NCI-H524 treated with DMSO at 0.1 percent for 48 hours (cell line): ENCODE data around the gene ANHX.
"Not testable (repeated sequence)": the region's sequence is repeated elsewhere in the genome, so short reads cannot be mapped to it uniquely, and the experiment has no call there.

ENCODE experiments used
- DNase-seq: peaks from one replicate; lab custom pipeline; 2025; lab: John Stamatoyannopoulos, UW

The ANHX gene

GRCh38 chr12:133235401-133236112, at the start of gene ANHX:
TSS of gene ANHX (minus strand) at chr12:133235877. CDS start at chr12:133234356, 1,521 bp downstream.
- no peak for DNase-seq

GRCh38 chr12:133264668-133265067, 29.0 kb upstream of the ANHX start:
- not testable (repeated sequence) for DNase-seq

GRCh38 chr12:133264173-133264572, 28.5 kb upstream of the ANHX start:
- DNase-seq, result no peak

DNA sequence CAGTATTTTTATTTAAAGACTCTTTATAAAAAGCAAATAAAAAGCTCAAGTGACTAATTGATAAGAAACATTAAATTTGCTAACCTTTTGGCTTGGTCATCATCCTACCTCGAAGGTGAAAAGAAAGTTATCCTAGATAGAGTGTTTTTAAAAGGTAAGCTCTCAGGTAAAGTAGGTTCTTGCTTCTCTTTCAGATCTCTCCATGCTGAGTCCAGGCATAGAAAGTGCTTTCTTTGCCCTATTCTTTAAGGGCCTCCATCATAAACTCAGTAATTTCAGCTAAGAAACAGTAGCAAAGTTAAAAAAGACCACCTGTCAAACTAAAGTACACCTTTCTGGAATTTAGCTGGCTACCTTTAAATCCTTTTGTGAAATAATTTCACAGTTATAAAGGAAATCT, 20.6 kb upstream of the ANHX start:
- DNase-seq, result no peak

- not testable (repeated sequence) for DNase-seq
These were observed 20.2 kb upstream of the ANHX start for GRCh38 chr12:133255833-133256232.

DNA sequence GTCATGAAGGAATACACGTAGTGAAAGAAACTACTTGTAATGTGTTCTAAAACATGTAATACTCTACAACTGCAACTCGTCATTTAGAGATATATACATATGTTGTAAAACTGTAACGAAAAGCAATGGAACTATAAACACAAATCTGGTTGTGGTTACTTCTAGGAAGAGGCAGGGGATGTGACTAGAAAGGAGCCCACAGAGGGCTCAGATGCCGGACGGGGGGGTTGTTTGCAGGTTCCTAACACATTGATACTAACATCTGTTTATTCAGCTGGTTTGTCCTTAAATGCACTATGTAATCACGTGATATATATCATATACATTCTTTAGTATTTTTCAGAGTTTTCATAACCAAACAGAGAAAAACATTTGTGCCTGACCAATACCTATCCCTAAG, 16.1 kb upstream of the ANHX start:
- DNase-seq, result no peak

DNA sequence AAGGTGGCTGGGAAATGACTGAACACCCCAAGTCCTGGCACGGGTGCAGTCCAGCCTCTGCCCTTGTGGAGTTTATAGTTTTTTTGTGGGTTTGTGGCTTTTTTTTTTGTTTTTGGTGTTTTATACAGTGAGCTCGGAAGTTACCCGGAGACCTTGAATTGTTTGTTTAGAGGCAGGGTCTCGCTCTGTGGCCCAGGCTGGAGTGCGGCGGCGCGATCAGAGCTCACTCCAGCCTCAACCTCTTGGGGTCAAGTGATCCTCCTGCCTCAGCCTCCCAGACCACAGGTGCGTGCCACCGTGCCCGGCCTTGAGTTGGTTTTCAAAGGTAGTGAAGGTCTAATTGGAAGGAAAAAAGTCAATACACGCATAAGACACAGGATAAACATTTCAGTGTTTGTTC, 879 bp upstream of the ANHX start:
- no peak for DNase-seq

DNA sequence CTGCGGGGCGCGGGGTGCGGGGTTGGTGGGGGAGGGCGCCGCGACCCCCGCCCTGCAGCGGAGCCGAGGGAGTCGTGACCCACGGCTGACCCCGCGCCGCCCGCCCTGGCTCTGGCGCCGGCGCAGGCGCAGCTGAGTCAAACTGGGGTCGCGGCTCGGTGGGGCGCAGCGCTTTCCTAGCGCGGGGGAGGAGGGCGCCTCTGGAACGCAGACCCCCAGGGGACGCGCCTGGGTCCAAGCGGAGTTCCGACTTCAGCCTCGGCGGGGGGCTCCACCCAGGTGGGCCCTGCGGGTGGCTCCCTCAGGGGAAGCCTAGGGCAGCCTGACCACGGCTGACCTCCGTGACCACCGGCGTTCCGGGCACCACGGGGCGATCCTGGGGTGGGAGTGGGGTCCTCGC, 467 bp upstream of the ANHX start:
- DNase-seq, result no peak

- DNase-seq, result no peak
These were observed 706 bp downstream of the ANHX start for GRCh38 chr12:133234971-133235370.

DNA sequence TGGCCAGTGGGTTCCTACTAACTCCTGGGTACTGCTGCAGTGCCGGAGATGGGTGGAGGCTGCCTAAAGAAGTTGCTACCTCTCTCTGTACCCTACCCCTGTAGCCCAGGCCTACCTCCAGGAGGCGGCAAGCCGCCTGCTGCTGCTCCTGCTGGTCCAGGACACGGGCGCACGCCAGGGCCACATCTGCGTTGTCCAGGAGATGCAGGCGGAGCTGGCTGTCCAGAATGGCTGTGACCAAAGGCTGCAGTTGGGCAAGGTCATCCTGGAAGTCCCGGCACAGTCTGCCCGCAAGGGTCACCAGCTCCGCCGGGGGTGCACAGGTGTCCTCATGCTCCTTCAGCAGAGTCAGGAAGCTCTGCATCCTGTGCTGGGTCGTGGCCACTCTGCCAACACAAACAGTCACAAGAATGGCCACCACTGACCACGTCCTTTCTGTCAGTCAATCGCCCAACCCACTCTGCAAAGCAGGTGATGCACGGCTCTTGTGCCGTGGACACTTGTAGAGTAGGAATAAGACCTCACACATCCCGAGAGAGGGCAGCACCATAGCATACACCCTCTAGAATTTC, 1.6 kb downstream of the ANHX start:
- DNase-seq, result no peak

GRCh38 chr12:133233006-133233405, 2.7 kb downstream of the ANHX start:
- no peak for DNase-seq

GRCh38 chr12:133231001-133231400, 4.7 kb downstream of the ANHX start:
- DNase-seq, result no peak

DNA sequence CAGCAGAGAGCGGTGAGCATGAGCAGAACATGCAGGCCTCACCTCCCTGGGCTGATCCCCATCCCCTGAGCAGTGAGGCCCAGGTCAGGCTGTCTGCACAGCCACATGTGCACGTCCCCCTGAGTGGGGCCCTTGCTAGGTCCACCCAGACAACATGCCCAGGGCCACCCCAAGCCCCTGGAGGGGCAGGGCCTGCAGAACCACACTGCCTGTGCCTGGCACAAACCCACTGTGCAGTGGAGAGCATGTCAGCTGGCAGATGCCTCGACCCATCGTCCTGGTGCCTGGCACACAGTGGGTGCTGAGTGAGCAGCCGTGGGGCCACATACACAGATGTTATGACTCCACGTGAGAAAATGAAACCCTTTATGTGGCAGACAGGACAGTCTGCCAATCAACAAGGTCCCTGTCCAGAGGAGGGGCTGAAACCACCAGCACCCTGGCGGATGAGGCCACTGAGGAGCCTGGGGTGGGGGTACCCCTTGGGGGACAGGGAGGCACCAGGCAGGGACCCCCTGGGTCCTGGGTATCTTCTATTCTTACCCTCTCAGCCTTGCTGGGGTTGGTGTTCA, 8.3 kb downstream of the ANHX start:
- no peak for DNase-seq

DNA sequence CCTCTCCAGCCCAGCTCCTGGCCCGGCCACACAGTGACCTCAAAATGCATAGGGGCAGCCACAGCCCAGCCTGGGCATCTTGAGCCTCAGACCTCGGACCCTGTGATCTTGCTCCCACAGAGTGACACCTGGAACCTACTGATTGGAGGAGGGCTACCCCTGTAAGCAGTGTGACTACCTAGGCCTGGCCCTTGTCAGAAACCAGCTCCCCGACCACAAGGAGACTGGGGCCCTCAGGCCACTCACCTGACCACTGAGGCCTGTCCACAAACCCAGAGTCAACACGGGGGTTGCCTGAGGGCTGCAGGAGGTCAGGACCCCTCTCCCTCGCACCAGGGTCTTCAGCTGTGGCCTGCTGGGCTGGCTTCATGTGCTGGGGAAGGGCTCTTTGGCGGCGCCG, 9.0 kb downstream of the ANHX start:
- DNase-seq, result no peak

GRCh38 chr12:133225527-133225926, 10.2 kb downstream of the ANHX start:
- no peak for DNase-seq

- no peak for DNase-seq
These were observed 13.5 kb downstream of the ANHX start for GRCh38 chr12:133222211-133222610.

- no peak for DNase-seq
These were observed 14.4 kb downstream of the ANHX start for GRCh38 chr12:133221241-133221640.

DNA sequence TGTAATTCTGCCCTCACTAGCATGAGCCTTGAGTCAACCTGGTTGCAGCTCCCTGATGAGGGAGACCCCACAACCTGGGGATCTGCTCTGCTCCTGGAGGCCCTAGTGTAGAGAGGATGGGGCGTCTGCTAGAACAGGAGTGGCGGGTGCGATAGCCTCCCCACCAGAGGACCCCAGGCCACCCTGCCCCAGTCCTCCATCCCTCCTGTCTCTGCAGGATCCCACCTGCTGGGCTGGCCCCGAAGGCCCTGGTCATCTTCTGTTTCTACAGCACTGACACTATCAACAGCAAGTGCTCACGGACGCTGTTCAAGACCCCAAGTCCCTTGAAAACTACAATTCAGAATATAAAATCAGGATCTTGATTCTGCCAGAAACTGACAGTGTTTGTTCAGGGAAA, 15.2 kb downstream of the ANHX start:
- DNase-seq, result no peak

- DNase-seq, result no peak
These were observed 18.5 kb downstream of the ANHX start for GRCh38 chr12:133217219-133217618.

DNA sequence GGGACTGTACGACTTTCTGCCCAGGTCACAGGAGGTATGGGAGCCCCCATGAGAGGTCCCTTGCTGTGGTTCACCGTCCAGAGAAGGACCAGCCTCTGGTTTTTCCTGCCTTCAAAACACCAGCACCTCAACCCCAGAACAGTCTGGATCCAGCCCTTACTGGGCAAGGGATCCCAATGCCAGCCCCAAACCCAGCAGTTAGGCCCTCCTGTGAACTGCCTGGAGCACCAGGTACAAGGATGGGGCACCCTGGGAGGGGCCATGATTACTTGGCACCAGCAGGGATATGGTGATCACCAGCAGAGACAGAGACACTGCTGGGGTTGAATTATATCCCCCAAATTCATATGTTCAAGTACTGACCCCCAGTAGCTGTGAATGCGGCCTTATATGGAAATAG, 20.0 kb downstream of the ANHX start:
- DNase-seq, result no peak

- DNase-seq, result no peak
These were observed 29.3 kb downstream of the ANHX start for GRCh38 chr12:133206390-133206789.

DNA sequence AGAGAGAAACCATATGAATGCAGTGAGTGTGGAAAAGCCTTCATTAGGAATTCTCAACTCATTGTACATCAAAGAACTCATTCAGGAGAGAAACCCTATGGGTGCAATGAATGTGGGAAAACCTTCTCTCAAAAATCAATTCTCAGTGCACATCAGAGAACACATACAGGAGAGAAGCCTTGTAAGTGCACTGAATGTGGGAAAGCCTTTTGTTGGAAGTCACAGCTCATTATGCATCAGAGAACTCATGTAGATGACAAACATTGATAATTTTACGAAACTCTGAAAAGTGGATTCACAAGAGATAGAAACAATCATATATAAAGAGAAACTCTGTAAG, 31.4 kb downstream of the ANHX start:
- DNase-seq, result no peak

DNA sequence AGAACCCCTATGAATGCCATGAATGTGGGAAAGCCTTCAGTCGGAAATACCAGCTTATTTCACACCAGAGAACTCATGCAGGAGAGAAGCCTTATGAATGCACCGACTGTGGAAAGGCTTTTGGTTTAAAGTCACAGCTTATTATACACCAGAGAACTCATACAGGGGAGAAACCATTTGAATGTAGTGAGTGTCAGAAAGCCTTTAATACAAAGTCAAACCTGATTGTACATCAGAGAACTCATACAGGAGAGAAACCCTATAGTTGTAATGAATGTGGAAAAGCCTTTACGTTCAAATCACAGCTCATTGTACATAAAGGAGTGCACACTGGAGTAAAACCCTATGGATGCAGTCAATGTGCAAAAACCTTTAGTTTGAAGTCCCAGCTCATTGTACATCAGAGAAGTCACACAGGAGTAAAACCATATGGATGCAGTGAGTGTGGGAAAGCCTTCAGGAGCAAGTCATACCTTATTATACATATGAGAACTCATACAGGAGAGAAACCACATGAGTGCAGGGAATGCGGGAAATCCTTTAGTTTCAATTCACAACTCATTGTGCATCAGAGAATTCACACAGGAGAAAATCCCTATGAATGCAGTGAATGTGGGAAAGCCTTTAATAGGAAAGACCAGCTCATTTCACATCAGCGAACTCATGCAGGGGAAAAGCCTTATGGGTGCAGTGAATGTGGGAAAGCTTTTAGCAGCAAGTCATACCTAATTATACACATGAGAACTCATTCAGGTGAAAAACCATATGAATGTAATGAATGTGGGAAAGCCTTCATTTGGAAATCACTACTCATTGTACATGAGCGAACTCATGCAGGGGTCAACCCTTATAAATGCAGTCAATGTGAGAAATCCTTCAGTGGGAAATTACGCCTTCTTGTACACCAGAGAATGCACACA, 32.1 kb downstream of the ANHX start:
- DNase-seq, result no peak
